H9 (cell line): ENCODE measurements around the gene FRMD4B. TPM values are rescaled to one million over a fixed set of nuclear protein-coding genes. Genes with fewer than 3 reads are reported as not detected.

Experiments
- DNase-seq: peaks from one replicate; pipeline ENCODE4 v3.0.0-alpha.2; 2017
- H2AFZ ChIP-seq: one replicate; pipeline ENCODE4 v1.6.1; 2013; ENCODE audit warnings: mild to moderate bottlenecking, low read length, control low read depth, moderate library complexity
- H2AK5ac ChIP-seq: 2 replicates; pipeline ENCODE4 v1.6.1; 2013; ENCODE audit warnings: low read length, control low read depth, mixed read lengths; ENCODE audit not compliant: insufficient read length
- H2BK120ac ChIP-seq: one replicate; pipeline ENCODE4 v1.6.1; 2013; ENCODE audit warnings: low read depth, mild to moderate bottlenecking, low read length, control low read depth, inconsistent platforms; ENCODE audit not compliant: poor library complexity, severe bottlenecking
- H2BK12ac ChIP-seq: 2 replicates; pipeline ENCODE4 v1.6.1; 2013; ENCODE audit warnings: low read length, control low read depth, mixed read lengths, low read depth; ENCODE audit not compliant: insufficient read length
- H2BK15ac ChIP-seq: 2 replicates; pipeline ENCODE4 v1.6.1; 2013; ENCODE audit warnings: low read depth, low read length, control low read depth
- H2BK20ac ChIP-seq: one replicate; pipeline ENCODE4 v1.6.1; 2013; ENCODE audit warnings: low read depth, mild to moderate bottlenecking, low read length, control low read depth, inconsistent platforms; ENCODE audit not compliant: poor library complexity, severe bottlenecking
- H2BK5ac ChIP-seq: 2 replicates; pipeline ENCODE4 v1.6.1; 2013; ENCODE audit warnings: low read length, control low read depth, mixed read lengths; ENCODE audit not compliant: insufficient read length
- H3K14ac ChIP-seq: 2 replicates; pipeline ENCODE4 v1.6.1; 2013; ENCODE audit warnings: low read length, control low read depth; ENCODE audit not compliant: insufficient read depth
- H3K18ac ChIP-seq: 2 replicates; pipeline ENCODE4 v1.6.1; 2013; ENCODE audit warnings: low read depth, mild to moderate bottlenecking, mixed read lengths, low read length, control low read depth; ENCODE audit not compliant: insufficient read length
- H3K23ac ChIP-seq: 2 replicates; pipeline ENCODE4 v1.6.1; 2013; ENCODE audit warnings: low read length, control low read depth, mixed read lengths, low read depth; ENCODE audit not compliant: insufficient read length
- H3K23me2 ChIP-seq: 2 replicates; pipeline ENCODE4 v1.6.1; 2013; ENCODE audit warnings: low read depth, mild to moderate bottlenecking, mixed read lengths, low read length, control low read depth; ENCODE audit not compliant: insufficient read length, poor library complexity, severe bottlenecking
- H3K27ac ChIP-seq: 2 replicates; pipeline ENCODE4 v1.5.1; 2013; ENCODE audit warnings: low read length, control low read depth, mixed read lengths, low read depth; ENCODE audit not compliant: insufficient read length
- H3K27me3 ChIP-seq: 2 replicates; pipeline ENCODE4 v1.6.1; 2013; ENCODE audit warnings: low read length, control low read depth, inconsistent platforms; ENCODE audit not compliant: insufficient read depth
- H3K4ac ChIP-seq: 2 replicates; pipeline ENCODE4 v1.6.1; 2013; ENCODE audit warnings: low read depth, mild to moderate bottlenecking, control low read depth, inconsistent platforms, low read length, moderate library complexity
- H3K4me1 ChIP-seq: 2 replicates; pipeline ENCODE4 v1.6.1; 2013; ENCODE audit warnings: low read length, control low read depth, inconsistent platforms; ENCODE audit not compliant: insufficient read depth
- H3K4me2 ChIP-seq: 2 replicates; pipeline ENCODE4 v1.6.1; 2013; ENCODE audit warnings: low read length, control low read depth, mixed read lengths; ENCODE audit not compliant: insufficient read length, insufficient read depth
- H3K56ac ChIP-seq: 2 replicates; pipeline ENCODE4 v1.6.1; 2013; ENCODE audit warnings: low read depth, mild to moderate bottlenecking, mixed read lengths, low read length, control low read depth; ENCODE audit not compliant: insufficient read length
- H3K79me1 ChIP-seq: 2 replicates; pipeline ENCODE4 v1.6.1; 2013; ENCODE audit warnings: low read depth, mild to moderate bottlenecking, moderate library complexity, low read length, control low read depth, inconsistent platforms; ENCODE audit not compliant: insufficient read depth, poor library complexity, severe bottlenecking
- H3K79me2 ChIP-seq: 2 replicates; pipeline ENCODE4 v1.6.1; 2013; ENCODE audit warnings: low read length, control low read depth, inconsistent platforms; ENCODE audit not compliant: insufficient read depth
- H3K9ac ChIP-seq: 2 replicates; pipeline ENCODE4 v1.6.1; 2013; ENCODE audit warnings: low read length, control low read depth, mixed read lengths; ENCODE audit not compliant: insufficient read length; ENCODE audit errors: extremely low read depth
- H3K9me3 ChIP-seq: one replicate; pipeline ENCODE4 v1.6.1; 2013; ENCODE audit warnings: low read depth, low read length, inconsistent platforms; ENCODE audit not compliant: control insufficient read depth
- H3T11ph ChIP-seq: one replicate; pipeline ENCODE4 v1.6.1; 2013; ENCODE audit warnings: mild to moderate bottlenecking, low read length, control low read depth, inconsistent platforms
- H4K20me1 ChIP-seq: one replicate; pipeline ENCODE4 v1.6.1; 2013; ENCODE audit not compliant: control insufficient read depth, insufficient read length, insufficient read depth
- H4K5ac ChIP-seq: 2 replicates; pipeline ENCODE4 v1.6.1; 2013; ENCODE audit warnings: low read depth, mild to moderate bottlenecking, mixed read lengths, low read length, control low read depth; ENCODE audit not compliant: insufficient read length
- H4K8ac ChIP-seq: replicated peaks from 2 replicates; pipeline ENCODE4 v1.6.1; 2013; ENCODE audit warnings: low read length, control low read depth, mixed read lengths, low read depth; ENCODE audit not compliant: insufficient read length
- H4K91ac ChIP-seq: 2 replicates; pipeline ENCODE4 v1.6.1; 2013; ENCODE audit warnings: low read depth, mild to moderate bottlenecking, moderate library complexity, mixed read lengths, low read length, control low read depth; ENCODE audit not compliant: insufficient read length
- H3K27ac Mint-ChIP-seq, 3 experiments: 2 replicates in 2 of 3; 3 replicates in 1 of 3; pipeline ENCODE4 v1.8.0; 2020 to 2021; ENCODE audit warnings: mixed read lengths in 3 of 3, mild to moderate bottlenecking in 1 of 3, moderate library complexity in 1 of 3
- H3K27me3 Mint-ChIP-seq: 2 replicates; pipeline ENCODE4 v1.8.0; 2021; ENCODE audit warnings: low read depth, mild to moderate bottlenecking, moderate library complexity, mixed read lengths
- H3K36me3 Mint-ChIP-seq, 3 experiments: 2 replicates in 2 of 3; 3 replicates in 1 of 3; pipeline ENCODE4 v1.8.0; 2020 to 2021; ENCODE audit warnings: low read depth in 3 of 3, mixed read lengths in 3 of 3; ENCODE audit not compliant: insufficient read depth in 1 of 3
- H3K4me1 Mint-ChIP-seq, 2 experiments: 2 replicates each; pipeline ENCODE4 v1.8.0; 2020; ENCODE audit warnings: mixed read lengths in 2 of 2
- H3K4me3 Mint-ChIP-seq, 2 experiments: 2 replicates in 1 of 2; 3 replicates in 1 of 2; pipeline ENCODE4 v1.8.0; 2020 to 2021; ENCODE audit warnings: mild to moderate bottlenecking in 2 of 2, mixed read lengths in 2 of 2, moderate library complexity in 1 of 2
- H3K9me3 Mint-ChIP-seq, 2 experiments: 2 replicates in 1 of 2; 3 replicates in 1 of 2; pipeline ENCODE4 v1.8.0; 2020; ENCODE audit warnings: mild to moderate bottlenecking in 2 of 2, mixed read lengths in 2 of 2, moderate library complexity in 1 of 2
- CTCF ChIP-seq: fragments of 200-600 bp; sonication (generic); conservative IDR thresholded peaks from 3 replicates; pipeline ENCODE4 v1.8.0; 2021; ENCODE audit warnings: antibody characterized with exemption, mild to moderate bottlenecking
- WGBS: extraction: QIAGEN DNeasy Blood & Tissue Kit; methylation state at CpG from one replicate; pipeline ENCODE4 v1.1.7; 2013; ENCODE audit warnings: missing lambda C conversion rate, low lambda C conversion rate, mixed read lengths; ENCODE audit not compliant: insufficient read length; ENCODE audit errors: extremely low coverage; 5-methylcytosine and 5-hydroxymethylcytosine counted together
- total RNA-seq: library from RNA; stranded (reverse); gene quantifications from 2 replicates; pipeline ENCODE4 v1.2.1, GENCODE V29; 2021

The FRMD4B gene
- total RNA-seq, 1 experiment from 2014 or later: 3.4 TPM

- no peak overlapping the region for H3K18ac ChIP-seq
- H3K56ac ChIP-seq: no peak overlapping the region
- H4K8ac ChIP-seq: no peak overlapping the region
- H3K9me3 Mint-ChIP-seq: peaks cover 0 to 9% of the 10 kb centered on the region in 2 experiments; a peak in 3 of 5 replicates
- no peaks in the 10 kb centered on the region for H3K27me3 ChIP-seq
- no peak overlapping the region for H2BK12ac ChIP-seq
- no peak overlapping the region for H2AK5ac ChIP-seq
- no peak overlapping the region for H3K9ac ChIP-seq
- no peak overlapping the region for H3K27ac Mint-ChIP-seq
- H2BK5ac ChIP-seq: no peak overlapping the region
- H3K79me2 ChIP-seq: no peaks in the 10 kb centered on the region
- no peak overlapping the region for H3K23ac ChIP-seq
- H2BK120ac ChIP-seq: no peak overlapping the region
- no peaks in the 10 kb centered on the region for H3K23me2 ChIP-seq
- H2BK20ac ChIP-seq: no peak overlapping the region
- no peaks in the 10 kb centered on the region for H3K4me1 ChIP-seq
- no CpG with 5 or more reads among the region's 2 CpGs for WGBS
- no peaks in the 10 kb centered on the region for H3K79me1 ChIP-seq
- TF ChIP-seq CTCF: no peak
- H3K4me2 ChIP-seq: no peak overlapping the region
- H4K91ac ChIP-seq: no peak overlapping the region
- H4K5ac ChIP-seq: no peak overlapping the region
- no peak for DNase-seq
- H3K14ac ChIP-seq: no peak overlapping the region
- no peak overlapping the region for H3K4me3 Mint-ChIP-seq
- H3K27me3 Mint-ChIP-seq: no peaks in the 10 kb centered on the region
- no peak overlapping the region for H2BK15ac ChIP-seq
- H3K4ac ChIP-seq: no peak overlapping the region
- no peak overlapping the region for H3K27ac ChIP-seq
- peaks cover under 1 to 4% of the 10 kb centered on the region in 2 experiments; a peak in 2 of 4 replicates for H3K4me1 Mint-ChIP-seq
- no peak overlapping the region for H3T11ph ChIP-seq
- 0 out of 7 replicates have a peak, but pooled peaks cover 0 to 10% (median 0%) of the 10 kb centered on the region in 3 experiments for H3K36me3 Mint-ChIP-seq
- H2AFZ ChIP-seq: no peak overlapping the region
- H4K20me1 ChIP-seq: no peaks in the 10 kb centered on the region
- no peaks in the 10 kb centered on the region for H3K9me3 ChIP-seq
Observed at GRCh38 chr3:69354948-69355347, 30.9 kb downstream of the FRMD4B start.
